NCI-H128 (cell line): ENCODE results near the gene FUZ.

Source experiments
- DNase-seq: peaks from one replicate; lab custom pipeline; 2025; ENCODE audit not compliant: unreplicated experiment; lab: John Stamatoyannopoulos, UW

The FUZ gene, protein sequence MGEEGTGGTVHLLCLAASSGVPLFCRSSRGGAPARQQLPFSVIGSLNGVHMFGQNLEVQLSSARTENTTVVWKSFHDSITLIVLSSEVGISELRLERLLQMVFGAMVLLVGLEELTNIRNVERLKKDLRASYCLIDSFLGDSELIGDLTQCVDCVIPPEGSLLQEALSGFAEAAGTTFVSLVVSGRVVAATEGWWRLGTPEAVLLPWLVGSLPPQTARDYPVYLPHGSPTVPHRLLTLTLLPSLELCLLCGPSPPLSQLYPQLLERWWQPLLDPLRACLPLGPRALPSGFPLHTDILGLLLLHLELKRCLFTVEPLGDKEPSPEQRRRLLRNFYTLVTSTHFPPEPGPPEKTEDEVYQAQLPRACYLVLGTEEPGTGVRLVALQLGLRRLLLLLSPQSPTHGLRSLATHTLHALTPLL

DNA sequence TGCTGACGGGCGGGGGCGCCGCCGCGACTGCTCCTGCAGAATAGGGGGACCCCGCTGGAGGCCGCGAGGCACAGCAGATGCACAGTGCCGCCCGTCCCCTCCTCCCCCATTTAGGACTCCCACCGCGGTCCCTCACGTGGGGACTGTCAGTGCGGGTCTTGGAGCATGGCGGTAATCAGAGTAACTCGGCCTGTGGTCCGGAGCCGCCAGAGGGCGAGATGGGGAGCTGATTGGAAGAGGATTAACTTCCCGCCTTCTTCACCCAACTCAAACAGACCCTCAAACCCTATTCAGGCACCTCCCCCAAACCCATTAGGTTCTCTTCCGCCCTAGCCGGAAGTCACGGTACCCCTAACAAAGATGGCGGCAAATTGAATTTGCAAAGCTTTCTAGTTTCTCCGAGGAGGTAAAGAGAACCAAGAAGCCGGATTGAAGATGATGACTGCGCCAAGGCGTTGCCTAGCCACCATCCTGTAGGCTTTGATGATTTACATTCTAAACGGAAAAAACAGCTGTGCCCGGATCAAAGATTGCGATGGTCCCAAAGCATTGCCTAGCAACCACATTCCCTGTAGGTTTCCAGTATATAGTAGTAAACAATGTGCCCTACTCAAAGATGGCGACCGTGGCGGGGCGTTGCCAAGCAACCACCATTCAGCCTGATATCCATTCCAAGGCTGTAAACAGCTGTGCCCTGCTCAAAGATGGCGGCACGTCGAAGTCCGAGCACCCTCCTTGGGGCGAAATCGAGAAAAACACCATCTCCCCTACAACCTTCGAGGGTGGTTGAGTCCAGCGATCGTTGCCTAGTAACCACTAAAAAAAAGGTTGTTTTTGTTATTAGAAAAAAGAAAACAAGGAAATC, at the start of gene FUZ:
FUZ (minus strand) TSS at position 296 of the 865 bp plus-strand sequence; CDS start at position 110, 186 bp downstream.
- DNase-seq: peak; percentile 97

DNA sequence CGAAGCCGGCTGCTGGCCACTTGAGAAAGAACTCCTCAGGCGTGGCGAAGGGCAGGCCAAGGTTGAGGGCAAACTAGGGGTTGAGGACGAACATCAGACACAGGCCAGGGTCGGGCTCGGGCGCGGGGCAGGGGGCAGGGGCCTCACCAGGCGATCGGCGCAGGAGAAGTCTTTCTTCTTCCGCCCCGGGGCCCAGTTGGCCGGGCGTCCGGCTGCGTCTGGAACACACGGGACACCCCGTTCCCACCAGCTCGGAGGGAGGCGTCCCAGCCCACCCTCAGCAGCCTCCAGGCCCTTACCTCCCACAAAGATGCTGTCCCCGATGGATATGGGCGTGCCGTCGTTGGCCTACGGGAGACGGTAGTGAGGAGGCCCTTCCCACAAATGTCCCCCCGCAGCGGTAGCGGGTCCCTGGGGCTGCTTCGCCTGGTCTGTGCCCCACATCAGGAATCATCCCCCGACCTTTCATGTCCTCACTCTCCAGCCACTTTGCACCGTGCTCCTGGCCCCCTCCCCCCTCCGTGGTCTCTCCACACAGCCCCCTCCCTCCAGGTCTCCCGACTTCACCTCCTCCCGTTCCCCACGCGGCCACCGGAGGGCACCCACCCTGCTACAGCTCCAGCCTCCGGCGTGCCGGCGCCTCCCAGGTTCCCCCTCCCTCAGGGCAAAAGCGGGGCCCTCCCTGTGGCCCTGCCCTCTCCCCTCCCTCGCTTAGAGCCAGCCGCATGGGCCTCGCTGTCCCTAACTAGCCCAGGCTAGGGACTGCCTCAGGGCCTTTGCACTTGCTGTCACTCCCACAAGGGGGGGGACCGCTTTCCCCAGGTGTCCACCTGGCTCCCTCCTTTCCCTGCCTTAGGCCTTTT, 49.5 kb upstream of the FUZ start:
- DNase-seq: no peak

DNA sequence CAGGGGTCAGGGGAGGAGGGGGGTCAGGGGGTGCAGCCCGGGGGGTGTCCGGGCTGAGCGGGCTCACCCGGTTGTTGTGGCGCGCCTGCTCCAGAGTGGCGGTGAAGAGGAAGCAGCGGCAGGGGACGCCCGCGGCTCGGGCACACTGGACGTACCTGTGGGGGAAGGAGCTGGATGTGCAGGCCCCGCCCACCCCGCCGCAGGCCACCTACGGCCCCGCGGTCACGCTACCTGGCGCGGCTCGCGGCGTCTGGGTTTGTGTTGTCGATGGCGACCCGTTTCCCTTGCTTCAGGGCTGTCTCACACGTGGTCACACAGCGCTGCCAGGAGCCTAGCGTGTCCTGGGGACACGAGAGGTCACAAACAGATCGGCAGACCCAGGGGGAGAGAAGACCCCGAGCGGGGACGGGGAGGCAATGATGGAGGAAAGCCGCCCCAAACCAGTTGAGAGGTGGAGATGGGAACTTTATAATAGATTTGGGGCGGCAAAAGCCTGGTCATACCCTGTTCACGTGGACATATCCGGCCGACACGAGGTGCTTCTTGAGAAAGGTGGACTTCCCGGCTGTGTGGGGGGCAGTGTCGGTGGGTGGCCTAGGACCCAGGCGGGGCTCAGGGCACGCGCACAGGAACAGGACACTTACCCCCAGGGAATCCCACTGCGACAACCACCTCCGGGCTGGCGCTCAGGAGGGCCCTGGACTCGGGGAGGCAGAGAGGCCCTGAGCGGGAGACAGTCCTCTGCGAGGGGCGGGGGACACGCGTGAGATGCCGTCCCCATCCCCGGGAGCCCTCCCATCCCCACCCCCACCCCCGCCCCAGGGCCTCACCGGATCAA, 48.7 kb upstream of the FUZ start:
- no peak for DNase-seq

DNA sequence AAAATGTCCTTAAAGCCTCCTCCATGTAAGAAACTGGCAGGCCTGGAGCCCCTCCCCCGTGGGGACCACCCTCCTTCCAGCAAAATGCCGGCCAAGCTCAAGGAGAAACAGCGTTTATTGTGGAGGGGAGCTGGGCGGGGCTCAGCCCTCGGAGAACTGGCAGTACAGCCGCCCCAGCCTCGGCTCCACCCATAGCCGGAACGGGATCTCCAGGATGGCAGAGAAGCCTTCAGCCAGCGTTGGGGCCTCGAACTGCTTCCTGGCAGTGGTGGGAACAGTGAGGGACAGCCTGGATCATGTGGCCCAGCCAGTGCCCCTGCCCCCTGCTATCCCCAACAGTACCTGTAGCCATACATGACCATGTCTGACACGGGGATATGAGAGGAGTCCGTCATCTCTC, 48.0 kb upstream of the FUZ start:
- DNase-seq: no peak

DNA sequence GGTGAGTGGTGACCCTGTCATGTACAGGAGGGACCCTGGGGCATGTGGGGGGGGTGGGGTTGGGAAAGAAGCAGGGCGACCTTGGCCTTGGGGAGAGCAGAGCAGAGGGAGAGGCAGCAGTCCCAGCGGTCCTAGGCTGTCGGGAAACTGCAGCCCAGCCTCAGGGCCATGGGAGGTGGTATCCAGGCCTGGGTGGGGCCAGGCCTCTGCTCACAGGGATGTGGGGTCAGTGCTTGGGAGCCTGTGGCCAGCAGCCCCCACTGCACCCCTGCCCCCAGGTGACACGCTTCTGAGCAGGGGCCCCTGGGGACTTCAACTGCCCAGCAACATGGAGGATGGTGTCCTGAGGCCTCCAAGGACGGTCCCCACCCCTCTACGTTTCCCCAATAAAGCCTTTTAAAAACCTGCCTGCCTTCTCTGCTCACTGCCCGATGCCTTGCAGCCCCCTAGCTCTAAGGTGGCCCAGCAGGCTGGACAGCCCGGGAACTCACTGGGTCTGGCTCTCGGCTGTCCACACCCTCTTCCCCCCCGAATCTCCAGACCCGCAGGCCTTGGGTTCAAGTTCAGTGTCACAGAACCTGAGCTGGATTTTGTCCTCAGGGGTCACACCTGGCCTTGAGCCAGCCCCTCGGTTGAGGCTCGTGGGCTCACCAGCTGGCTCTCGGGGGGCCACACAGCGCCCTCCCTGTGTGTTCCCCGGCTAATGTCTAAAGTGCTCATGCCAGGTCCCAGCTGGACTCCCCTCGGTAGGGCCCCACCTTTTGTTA, 47.4 kb upstream of the FUZ start:
- DNase-seq: no peak

DNA sequence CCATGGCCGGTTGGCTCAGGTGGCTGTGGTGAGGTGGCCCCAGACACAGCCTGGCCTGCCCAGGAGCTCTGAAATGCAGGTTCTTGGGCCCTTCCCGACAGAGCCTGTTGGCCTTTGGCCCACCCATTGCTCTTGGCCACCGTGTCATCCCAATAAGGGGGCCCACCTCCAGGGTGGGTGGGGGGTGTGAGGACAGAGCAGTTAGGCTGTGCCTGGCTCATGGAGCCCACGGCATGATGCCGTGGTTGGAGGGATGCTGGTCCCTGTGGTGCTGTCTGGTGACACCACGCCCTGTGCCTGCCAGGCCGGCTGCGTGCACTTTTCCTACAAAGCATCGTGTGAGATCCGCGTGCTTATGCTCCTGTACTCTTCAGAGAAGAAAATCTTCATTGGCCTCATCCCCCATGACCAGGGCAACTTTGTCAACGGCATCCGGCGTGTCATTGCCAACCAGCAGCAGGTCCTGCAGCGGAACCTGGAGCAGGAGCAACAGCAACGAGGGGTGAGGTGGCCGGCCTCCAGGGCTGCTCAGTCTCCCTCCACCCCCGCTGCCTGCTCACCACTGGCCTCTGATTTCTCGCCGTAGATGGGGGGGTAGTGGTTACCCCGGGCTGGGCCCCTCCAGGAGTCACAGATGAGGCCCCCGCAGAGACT, 46.7 kb upstream of the FUZ start:
- DNase-seq: no peak

DNA sequence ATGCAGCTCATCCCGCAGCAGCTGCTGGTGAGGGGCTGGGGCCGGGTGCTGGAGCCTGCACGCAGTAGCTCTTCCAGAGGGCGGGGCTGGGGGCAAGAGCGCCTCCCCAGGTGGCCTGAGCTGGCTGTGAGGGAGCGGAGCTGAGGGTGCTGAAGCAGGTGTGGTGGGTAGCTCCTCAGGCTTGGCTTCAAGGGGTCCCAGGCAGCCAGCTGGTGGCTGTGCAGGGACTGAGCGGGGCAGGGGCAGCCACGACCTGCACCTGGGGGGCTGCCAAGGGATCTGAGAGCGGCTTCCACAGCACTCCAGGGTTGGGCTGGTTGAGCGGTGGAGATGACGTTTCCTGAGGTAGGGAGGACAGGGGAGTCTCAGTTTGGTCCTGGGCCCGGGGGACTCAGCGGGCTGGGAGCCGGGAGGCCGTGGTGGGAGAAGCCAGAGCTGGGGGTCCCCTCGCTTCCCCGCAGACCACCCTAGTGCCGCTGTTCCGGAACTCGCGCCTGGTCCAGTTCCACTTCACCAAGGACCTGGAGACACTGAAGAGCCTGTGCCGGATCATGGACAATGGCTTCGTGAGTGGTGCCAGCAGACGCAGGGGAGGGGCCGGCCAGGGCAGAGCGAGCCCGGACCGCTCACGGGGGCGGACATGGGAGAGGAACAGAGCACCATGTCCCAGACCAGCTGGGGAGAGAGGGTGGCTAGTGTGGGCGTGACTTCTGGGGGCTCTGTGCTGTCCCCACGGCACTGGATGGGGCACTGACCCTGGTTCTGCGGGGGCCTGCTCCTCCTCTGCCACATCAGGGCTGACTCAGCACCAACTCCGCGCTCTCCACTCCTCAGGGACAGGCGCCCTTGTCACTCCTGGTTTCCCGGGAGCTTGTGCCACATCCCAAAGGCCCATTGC, 45.2 kb upstream of the FUZ start:
- no peak for DNase-seq

DNA sequence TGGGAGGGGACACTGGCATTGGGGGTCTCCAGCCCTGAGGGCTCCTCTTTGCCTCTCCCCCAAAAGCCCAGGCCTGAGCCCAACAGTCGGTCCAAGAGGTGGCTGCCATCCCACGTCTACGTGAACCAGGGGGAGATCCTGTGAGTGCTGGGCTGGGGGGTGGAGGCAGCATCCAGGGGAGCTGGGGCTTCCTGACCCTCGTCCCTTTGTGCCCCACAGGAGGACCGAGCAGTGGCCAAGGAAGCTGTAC, 44.7 kb upstream of the FUZ start:
- DNase-seq: no peak

DNA sequence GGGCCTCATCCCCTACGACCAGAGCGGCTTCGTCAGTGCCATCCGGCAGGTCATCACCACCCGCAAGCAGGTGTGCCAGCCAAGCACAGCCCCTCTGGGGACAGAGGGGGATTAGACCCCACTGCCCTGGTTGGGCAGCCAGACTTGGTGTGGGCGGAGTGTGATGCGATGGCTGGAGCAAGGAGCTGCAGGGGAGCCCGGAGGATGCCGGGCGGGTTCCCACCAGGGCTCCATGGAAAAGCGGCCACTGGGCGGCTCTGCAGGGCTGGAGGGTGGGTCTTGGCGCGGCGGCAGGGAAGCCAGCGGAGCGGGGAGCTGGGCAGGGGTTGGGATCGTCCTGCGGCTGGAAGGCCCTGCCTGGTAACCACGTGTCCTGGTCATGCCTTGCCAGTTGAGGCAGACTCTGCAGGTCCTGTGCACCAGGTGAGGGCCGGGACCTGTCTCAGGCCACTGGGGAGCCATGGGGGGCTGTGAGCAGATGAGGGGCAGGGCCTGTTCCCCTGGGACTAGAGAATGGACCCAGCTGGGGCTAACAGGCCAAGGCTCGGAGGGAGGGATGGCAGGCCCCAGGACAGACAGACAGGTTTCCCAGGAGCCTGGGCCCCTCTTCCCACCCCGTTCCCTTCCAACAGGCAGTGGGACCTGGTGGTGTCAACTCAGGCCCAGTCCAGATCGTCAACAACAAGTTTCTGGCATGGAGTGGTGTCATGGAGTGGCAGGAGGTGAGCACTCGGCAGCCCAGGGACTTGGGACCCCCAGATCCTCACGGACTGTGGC, 44.2 kb upstream of the FUZ start:
- DNase-seq: no peak

DNA sequence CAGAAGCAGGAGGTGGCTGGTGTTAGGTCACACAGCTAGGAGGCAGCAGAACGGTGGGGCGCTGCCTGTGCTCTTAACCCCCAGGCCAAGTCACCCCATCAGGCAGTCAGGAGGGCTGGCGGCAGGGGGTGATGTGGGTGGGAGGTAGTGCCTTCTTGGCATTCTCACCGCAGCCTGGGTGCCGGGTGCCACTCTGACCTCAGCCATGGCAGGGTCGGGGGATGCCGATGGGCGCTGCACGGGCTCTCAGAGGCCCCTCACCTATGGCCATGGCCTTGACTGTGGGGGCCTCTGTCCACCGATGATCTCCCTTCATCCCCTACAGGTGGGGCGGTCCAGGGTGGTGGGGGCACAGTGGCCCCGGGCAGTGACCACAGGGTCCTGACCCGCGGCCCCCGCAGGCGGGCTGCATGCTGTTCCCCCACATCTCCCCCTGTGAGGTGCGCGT, 43.5 kb upstream of the FUZ start:
- DNase-seq: no peak

DNA sequence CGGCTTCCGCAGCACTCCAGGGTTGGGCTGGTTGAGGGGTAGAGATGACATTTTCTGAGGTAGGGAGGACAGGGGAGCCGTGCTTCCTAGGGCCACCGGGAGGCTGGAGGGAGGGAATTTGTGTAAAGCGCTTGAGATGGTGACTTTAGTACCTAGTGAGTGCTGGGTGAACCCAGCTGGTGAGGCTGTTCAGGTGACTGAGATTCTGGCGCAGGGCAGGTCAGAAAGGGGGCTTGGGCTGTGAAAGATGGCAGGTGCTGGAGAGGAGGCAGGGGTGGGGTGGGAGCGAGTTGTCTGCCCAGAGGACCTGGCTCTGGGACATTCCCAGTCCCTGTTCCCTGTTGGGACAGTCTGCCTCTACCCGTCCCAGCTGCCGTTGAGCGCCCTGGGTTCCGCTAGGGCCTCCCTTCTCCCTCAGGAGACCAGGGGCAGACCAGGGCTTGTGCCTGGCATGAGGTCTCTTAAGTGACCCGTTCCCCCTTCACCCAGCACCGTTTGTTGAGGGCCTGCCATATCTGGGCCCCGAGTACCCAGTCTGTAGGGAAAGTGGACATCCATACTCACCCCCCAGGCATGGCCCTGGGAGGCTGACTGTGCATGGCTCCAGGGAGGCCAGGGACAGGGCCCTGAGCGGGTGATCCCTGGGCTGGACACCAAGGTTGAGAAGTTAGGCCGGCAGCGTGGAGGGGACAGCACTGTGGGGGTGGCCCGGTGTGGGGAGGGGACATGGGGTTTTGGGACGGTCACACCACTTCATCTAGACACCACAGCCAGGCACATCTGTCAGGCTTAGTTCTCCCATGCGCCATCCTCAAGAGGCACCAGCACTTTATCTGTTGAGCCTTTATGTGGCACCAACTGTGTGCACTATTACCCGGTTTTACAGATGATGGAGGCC, 42.8 kb upstream of the FUZ start:
- no peak for DNase-seq

DNA sequence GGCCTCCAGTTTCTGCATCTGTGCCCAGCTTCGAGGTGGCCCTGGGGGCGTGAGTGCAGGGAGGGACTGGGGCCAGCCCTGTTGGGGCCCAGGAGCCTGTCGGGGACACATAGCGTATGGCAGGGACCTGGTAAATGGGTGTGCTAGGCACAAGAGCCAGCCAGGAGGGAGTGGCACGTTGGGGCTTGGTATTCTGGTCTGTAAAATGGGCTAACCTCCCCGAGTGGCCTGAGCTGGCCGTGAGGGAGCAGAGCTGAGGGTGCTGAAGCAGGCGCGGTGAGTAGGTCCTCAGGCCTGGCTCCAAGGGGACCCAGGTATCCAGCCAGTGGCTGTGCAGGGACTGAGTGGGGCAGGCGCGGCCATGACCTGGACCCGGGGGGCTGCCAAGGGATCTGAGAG, 42.2 kb upstream of the FUZ start:
- no peak for DNase-seq

DNA sequence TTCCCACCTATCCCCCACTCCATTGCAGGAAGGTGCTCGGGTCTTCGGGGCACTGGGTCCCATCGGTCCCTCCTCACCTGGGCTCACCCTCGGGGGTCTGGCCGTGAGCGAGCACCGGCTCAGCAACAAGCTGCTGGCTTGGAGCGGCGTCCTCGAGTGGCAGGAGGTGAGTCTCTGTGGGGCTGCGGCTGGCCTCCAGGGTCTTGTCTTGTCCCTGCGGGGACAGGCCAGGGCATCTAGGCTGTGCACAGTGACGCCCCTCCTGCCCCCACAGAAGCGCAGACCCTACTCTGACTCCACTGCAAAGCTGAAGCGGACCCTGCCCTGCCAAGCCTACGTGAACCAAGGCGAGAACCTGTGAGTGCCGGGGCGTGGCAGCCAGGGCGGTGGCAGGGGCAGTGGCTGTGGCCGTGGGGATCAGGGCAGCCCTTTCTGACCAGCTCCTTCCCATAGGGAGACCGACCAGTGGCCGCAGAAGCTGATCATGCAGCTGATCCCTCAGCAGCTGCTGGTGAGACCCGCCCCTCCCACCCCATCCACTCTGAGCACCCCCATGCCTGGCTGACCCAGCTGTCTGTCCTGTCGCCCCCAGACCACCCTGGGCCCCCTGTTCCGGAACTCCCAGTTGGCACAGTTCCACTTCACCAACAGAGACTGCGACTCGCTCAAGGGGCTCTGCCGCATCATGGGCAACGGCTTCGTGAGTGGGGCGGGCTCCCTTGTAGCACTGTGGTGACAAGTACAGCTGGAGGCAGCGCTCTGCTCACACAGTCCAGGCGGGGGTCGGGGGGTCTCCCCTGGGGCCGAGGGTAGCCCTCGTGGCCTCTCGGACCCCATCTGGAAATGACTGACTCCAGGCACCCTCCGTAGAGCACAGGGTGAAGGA, 41.5 kb upstream of the FUZ start:
- no peak for DNase-seq

DNA sequence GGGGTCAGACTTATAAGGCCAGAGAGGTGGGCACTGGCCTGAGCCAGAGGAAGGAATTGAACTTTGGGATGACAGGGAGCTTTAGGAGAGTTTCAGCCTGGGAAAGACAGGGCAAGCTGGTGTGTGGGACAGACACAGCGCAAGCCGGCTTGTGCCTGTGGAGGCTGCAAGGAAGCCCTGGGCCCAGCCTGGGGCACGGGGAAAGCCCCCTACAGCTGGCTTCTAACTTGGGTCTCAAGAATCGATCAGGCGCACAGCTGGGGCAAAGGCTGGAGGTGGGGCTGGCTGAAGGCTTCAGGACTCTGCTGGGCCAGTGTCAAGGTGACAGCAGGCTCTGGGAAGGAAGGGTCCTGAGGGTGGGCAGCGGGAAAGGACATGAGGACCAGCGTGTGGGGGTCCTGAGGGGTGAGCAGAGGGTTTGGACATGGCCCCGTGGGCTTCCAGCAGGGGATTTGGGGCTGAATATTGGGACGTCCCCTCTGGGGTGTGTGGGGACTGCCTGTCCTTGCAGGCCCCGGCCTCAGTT, 40.8 kb upstream of the FUZ start:
- no peak for DNase-seq

DNA sequence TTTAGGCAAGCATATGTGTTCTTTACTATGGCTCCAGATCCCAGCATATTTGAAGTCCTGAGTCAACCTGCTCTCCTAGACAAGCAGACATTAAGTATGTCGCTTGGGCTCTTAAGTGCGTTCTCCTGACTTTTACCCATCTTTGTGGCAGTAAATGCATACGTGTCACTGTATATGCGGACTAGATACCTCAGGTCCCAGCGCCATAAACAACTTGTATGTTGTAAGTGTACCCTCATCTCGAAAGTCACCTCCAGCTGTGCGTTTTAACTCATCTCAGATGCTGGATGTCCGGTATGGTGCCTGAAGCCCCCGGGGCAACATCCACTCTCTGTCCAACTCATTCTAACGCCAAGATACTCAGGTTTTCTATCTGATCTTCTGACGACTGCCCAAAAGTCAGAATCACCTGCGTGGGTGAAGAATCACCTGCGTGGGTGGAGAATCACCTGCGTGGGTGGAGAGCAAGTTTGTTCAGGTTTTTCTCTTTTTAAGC, 39.6 kb upstream of the FUZ start:
- DNase-seq: no peak
